Fibroblast of mammary gland (primary cell): ENCODE results near the gene HSD17B4.
A peak's percentile ranks its signal among the peaks of the same experiment; 100 is the strongest.

ENCODE experiments used
- DNase-seq: peaks from one replicate; pipeline ENCODE4 v3.0.0-alpha.2; 2010; ENCODE audit warnings: low read depth
- H3K4me3 ChIP-seq: 2 replicates; pipeline ENCODE4 v1.5.1; 2011; ENCODE audit warnings: low read depth, mild to moderate bottlenecking, low read length, moderate library complexity; ENCODE audit not compliant: control insufficient read depth
- TF ChIP-seq, protein P1 (sequence below): conservative IDR thresholded peaks from 2 replicates; pipeline ENCODE4 v1.5.1; 2011; ENCODE audit warnings: low read depth, low read length, inconsistent platforms; ENCODE audit not compliant: control insufficient read depth, insufficient read depth

The HSD17B4 gene

DNA sequence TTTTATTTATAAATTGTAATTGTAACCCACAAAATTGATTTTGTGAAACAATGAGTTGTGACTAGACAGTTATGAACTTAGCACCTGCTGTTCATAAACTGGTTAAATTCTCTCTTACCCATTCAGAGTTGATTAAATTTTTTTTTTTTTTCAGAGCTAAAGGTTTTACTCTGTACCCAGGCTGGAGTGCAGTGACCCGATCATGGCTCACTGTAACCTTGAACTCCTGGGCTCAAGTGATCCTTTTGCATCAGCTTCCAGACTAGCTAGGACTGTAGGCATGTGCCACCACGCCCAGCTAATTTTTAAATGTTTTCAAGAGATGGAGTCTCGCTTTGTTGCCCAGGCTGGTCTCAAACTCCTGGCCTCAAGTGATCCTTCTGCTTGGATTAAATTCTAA lies 1.9 kb downstream of the HSD17B4 start:
- H3K4me3 ChIP-seq = no peak overlapping the region
- TF ChIP-seq, protein P1, sequence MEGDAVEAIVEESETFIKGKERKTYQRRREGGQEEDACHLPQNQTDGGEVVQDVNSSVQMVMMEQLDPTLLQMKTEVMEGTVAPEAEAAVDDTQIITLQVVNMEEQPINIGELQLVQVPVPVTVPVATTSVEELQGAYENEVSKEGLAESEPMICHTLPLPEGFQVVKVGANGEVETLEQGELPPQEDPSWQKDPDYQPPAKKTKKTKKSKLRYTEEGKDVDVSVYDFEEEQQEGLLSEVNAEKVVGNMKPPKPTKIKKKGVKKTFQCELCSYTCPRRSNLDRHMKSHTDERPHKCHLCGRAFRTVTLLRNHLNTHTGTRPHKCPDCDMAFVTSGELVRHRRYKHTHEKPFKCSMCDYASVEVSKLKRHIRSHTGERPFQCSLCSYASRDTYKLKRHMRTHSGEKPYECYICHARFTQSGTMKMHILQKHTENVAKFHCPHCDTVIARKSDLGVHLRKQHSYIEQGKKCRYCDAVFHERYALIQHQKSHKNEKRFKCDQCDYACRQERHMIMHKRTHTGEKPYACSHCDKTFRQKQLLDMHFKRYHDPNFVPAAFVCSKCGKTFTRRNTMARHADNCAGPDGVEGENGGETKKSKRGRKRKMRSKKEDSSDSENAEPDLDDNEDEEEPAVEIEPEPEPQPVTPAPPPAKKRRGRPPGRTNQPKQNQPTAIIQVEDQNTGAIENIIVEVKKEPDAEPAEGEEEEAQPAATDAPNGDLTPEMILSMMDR = no peak
- DNase-seq = no peak

DNA sequence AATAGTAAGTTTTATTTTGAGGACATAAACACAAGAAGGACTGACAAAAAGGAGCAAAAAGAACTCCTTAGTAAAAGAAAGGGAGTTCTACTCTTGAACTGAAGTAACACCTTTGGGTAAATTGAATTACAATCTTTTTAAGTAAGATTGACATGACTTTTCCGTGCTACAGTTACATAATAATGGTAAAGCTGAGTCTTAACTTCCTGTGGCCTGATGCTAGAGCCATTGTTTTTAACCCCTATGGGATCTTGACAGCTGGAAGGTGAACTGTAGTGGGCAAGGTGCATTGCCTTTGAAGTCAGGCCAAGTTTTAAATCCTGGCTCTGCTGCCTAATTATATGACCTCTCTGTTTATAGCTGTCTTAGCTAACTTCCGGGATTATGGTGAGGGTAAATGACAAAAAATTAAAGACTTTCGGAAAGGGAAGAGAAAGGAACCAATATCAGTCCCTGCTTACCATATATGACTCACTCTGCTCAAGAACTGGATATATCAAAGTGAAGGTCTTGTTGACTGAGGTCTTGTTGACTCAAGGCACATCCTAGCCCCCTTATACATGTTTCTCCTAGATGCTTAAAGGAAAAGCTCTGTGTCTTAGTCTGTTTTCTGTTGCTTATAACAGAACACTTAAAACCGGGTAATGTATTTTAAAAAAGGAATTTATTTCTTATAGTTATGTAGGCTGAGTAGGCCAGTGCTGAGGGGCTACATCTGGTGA lies 6.8 kb downstream of the HSD17B4 start:
- TF ChIP-seq, protein P1 = no peak
- H3K4me3 ChIP-seq = no peak overlapping the region
- no peak for DNase-seq

DNA sequence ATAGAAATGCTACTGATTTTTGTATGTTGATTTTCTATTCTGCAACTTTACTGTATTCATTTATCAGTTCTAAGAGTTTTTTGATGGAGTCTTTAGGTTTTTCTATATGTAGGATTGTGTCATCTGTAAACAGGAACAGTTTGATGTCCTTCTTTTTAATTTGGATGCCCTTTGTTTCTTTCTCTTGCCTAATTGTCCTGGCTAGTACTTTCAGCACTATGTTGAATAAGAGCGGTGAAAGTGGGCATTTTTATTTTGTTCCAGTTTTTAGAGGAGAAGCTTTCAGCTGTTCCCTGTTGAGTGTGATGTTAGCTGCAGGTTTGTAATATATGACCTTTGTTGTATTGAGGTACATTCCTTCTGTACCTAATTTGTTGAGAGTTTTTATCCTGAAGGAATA lies 13.3 kb downstream of the HSD17B4 start:
- DNase-seq = no peak
- no peak overlapping the region for H3K4me3 ChIP-seq
- TF ChIP-seq, protein P1 = no peak

DNA sequence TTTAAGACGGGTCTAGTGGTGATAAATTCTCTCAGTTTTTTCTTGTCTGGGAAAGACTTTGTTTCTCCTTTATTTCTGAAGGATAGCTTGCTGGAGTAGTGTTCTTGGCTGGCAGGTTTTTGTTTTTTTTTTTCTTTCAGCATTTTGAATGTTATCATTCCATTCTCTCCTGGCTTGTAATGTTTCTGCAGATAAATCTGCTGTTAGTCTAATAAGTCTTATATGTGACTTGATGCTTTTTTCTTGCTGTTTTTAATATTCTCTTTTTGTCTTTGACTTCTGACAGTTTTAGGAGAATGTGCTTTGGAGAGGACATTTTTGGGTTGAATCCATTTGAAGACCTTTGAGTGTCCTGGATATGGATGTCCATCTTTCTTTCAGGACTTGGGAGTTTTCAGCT lies 16.0 kb downstream of the HSD17B4 start:
- no peak overlapping the region for H3K4me3 ChIP-seq
- no peak for DNase-seq
- TF ChIP-seq, protein P1 = no peak

DNA sequence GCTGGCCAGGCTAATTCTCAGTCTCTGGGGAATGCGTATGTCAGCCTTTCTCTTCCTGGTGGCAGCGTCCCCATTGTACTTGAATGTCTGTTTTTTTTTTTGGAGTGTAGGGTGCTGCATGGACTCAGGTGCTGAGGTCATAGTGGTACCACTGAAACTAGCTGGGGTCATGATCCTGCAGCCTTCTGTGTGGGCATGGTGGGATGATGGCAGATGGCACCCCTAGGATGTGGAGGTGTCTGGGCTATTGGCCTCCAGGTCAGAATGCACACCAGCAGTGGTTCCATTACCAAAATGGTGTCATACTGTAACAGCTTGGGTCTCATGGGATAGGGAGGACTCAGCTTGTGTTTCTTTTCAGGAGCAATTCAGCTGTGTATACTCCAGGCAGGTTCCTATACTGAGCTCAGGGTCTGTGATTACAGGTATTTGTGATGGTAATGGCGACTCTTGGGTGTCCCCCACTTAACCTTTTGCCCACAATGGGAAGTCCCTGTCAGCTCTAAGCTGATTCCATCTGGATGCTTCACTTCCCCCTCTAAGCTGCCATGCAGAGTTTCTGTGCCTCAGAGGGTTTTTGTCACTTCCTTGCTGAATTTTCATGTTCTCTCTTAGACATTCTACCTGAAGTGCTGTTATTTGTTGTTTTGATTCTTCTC lies 17.9 kb downstream of the HSD17B4 start:
- H3K4me3 ChIP-seq = no peak overlapping the region
- DNase-seq = no peak
- TF ChIP-seq, protein P1 = no peak

DNA sequence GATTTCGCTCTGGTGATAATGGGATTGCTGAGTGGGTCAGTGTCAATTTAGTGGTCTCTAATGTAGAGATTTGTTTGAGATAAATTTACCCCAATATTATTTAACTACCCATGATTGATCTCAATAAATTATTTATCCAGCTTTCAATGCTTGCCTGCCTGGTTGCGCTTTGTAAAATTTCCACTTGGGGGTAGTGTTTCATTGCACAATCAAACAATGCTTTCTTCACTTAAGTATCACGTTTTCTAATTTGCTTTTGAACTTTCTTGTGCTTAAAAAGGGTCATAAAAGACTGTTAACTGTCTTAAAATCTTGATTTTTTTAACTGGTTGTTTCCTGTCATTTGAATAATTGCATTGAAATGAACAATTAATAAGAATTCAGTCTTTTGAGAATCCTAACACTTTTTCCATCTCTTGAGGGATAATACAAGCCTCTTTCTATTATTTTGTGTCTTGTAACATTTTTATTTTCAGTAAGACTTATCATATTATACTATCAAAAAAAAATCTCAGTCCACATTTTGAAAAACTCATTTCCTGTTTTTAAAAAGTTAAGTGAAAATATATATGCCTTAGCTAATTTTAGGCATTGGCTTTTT lies 18.7 kb downstream of the HSD17B4 start:
- TF ChIP-seq, protein P1 = peak; percentile 83
- H3K4me3 ChIP-seq = no peak overlapping the region
- peak; percentile 59 for DNase-seq
